ENCODE measurements around the gene MTSS2. TPM values are rescaled to one million over a fixed set of nuclear protein-coding genes. Genes with fewer than 3 reads are reported as not detected.

The MTSS2 gene
- total RNA-seq, 1 donor = 97.6 TPM

DNA sequence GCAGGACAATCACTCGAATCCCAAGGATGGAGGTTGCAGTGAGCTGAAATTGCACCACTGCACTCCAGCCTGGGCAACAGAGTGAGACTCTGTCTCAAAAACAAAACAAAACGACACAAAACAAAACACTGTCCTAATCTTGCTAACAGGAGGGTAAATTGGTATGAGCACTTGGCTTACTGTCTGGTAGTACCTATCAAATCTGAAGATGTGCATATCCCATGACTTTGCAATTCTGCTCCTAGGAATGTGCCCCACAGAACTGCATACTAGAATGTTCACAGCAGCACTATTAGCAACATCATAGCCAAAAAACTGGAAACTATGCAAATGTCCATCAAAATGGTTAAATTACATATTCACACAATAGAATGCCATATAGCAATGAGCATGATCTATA is 15.7 kb downstream of the MTSS2 start:
- TF ChIP-seq CTCF (IDR thresholded peaks at IDR 0.05; ENCODE audit: insufficient read depth, low read depth, low read length) = no peak
- no peak for DNase-seq (ENCODE audit: low read depth)

DNA sequence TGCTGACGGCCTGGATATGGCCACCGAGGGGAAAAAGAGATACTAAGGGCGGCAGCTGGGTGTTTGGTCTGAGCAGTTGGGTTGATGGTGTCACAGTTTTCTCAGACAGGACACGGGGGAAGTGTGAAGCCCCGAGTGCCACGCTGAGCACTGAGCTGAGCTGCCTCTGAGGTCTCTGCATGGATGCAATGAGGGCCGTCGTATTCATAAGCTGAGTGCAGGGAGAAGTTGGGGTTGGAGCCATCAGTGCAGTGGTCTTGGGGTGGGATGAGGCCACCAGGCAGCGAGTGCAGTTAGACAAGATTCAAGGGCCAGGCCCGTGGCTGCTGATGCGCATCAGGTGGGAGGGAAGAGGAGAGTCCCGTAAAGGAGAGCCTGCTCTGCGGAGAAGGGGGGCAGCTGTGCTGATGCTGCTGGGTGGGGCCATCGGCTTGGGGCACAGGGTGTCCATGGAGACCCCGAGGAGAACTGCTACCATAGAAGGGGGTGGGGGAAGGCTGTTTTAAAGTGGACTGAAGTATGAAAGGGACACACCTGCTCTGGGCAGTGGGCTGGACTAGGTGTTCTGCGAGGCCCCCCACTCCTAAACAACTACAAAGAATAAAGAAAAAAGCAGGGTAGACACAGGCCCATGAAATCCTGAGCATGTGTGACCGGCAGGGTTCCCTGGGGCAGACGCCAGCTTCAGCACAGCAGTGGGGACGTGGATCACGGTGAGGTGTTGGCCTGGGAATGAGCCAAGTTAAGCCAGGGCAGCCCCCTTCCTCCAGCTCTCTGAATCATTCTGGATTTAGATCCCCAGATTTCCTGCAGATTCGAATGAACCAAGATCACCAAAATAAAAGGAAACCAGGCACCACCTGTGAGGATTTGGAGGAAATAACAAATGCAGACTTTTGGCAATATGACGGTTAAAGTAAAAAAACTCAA is 19.8 kb downstream of the MTSS2 start:
- DNase-seq (ENCODE audit: low read depth) = no peak
- no peak overlapping the region for H3K4me3 ChIP-seq (ENCODE audit: low read depth, low read length)
- no peak for TF ChIP-seq CTCF (IDR thresholded peaks at IDR 0.05; ENCODE audit: insufficient read depth, low read depth, low read length)

More for the DNA sequence above, 15.7 kb downstream of the MTSS2 start:
- H3K4me3 ChIP-seq (ENCODE audit: low read depth, low read length) = no peak overlapping the region

- H3K4me3 ChIP-seq (ENCODE audit: low read depth, low read length) = no peak overlapping the region
- no peak for TF ChIP-seq CTCF (IDR thresholded peaks at IDR 0.05; ENCODE audit: insufficient read depth, low read depth, low read length)
- DNase-seq (ENCODE audit: low read depth) = no peak
Observed at GRCh38 chr16:70665113-70665694, 20.6 kb downstream of the MTSS2 start.

DNA sequence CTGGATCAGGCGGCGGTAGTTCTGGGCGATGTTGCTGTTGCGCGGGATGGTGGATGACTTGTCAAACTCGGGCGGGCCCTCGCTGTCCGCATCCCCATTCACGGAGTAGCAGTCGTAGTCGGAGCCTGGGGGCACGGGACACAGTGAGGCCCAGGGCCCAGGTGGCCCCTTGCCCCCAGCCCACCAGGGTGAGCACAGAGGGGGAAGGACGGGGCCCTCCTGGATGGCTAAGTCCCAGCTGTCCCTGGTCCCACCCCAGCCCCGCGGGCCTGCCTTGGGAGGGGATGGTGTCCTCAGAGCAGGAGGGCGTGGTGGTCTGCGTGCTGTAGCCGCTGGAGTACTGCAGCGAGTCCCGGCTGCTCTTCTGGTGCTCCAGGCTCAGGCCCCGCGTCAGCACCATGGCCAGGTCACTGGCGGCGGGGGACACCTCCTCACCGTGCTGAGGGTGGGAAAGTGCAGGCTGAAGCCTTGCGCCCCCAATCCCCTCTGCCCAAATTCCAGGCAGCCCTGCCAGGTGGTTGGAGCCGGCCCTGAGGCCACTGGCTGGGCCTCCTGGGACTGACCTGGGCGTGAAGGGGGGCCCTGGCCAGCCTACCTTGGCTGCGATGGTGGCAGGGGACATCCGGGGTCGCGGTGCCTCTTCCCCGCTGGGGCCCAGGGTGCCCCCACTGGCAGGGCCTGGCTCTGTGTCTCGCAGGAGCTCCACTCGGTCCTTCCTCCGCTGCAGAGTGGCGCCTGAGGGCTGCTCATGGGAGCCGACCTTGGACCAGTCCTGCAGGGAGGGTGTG is 21.3 kb downstream of the MTSS2 start:
- no peak overlapping the region for H3K4me3 ChIP-seq (ENCODE audit: low read depth, low read length)
- TF ChIP-seq CTCF (IDR thresholded peaks at IDR 0.05; ENCODE audit: insufficient read depth, low read depth, low read length) = no peak
- DNase-seq (ENCODE audit: low read depth) = no peak

DNA sequence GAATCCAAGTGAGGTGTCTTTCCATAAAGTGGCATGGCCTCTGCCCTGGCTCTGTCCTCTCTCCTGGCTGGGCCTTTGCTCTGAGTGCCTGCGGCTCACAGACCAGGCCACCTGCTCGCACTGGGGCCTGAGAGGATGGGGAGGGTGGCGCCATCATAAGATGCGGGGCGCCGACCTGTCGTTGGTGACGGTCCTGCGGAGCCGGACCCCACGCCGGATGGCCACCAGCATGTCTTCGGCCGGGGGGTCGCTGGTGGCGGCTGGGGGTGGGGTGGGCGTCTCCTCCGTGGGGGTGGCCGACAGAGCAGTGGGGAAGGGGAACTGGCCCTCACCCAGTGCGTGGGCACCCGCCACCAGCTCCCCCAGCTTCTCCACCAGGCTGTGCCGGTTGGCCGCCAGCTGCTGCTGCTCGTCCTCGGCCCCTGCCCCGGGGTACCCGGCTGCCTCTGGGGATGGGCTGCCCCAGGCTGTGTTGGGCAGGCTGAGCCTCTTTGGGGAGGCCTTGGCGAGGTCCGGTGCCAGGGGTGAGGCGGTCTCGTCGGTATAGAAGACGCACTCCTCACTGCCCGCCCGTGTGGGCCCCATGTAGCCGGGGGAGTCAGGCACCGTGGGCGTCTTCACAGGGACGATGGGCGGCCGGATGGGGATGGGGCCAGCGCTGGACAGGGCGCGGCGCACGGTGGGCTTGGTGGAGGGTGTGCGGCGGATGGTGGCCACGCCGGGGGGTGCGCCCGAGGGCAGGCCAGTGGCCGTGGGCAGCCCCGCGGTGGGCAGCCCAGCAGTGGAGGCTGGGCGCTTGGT is 22.1 kb downstream of the MTSS2 start:
- H3K4me3 ChIP-seq (ENCODE audit: low read depth, low read length) = no peak overlapping the region
- no peak for DNase-seq (ENCODE audit: low read depth)
- no peak for TF ChIP-seq CTCF (IDR thresholded peaks at IDR 0.05; ENCODE audit: insufficient read depth, low read depth, low read length)

DNA sequence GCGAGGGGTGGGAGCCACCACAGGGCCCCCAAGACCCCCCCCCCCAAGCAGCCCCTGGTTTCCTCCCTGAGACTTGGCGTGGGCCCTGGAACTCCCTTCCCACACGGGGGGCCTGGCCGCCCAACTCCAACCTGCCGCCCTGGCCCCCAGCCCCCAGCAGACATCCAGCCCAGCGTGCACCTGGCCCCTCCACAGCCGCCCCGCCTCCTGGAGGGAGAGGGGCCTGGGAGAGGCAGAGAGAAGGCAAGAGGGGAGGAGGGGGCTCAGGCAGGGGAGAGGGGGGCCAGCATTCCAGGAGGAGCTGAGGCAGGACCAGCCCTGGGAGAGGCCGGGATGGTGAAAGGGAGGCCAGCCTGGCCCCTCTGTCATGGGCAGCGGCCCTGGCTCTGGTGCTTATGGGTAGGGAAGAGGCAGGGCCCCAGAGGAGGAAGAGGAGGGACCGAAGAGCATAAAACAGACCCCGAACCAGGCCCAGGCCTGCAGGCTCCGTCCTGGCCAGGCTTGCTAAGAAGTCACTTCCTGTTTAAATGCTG is 22.8 kb downstream of the MTSS2 start:
- TF ChIP-seq CTCF (IDR thresholded peaks at IDR 0.05; ENCODE audit: insufficient read depth, low read depth, low read length) = no peak
- DNase-seq (ENCODE audit: low read depth) = no peak
- no peak overlapping the region for H3K4me3 ChIP-seq (ENCODE audit: low read depth, low read length)

All from fibroblast of villous mesenchyme (primary cell).